ENCODE results near the gene RAB5IF. TPM values are rescaled to one million over a fixed set of nuclear protein-coding genes. Genes with fewer than 3 reads are reported as not detected.

RAB5IF gene
- total and polyA plus RNA-seq, 2 of the 8 experiments (the other 6 are each of a cell fraction or from before 2014, with no cell fraction given), result 95.5 to 148 TPM

DNA sequence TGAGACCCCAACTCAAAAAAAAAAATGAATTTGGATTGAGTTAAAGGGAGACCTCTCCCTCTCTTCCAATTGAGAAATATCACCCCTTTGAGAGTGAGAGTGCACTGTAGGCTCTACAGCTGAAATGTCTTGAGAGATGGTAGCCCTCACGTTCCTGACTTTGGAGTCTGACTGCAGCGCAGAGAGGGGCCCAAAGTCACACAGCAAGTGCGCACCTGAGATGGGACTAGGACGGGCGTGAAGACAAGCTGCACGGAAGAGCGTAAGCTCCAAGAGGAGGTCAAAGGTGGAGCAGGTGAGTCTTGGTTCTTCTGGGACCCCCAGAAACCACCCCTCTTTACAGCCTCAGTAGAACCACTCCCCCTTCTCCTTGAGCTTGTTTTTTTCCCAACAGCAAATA is 39.8 kb downstream of the RAB5IF start:
- no peak for TF ChIP-seq TAF7 (optimal IDR thresholded peaks at IDR 0.05; ENCODE audit: borderline replicate concordance, low read depth, low read length)
- TF ChIP-seq, protein P1, sequence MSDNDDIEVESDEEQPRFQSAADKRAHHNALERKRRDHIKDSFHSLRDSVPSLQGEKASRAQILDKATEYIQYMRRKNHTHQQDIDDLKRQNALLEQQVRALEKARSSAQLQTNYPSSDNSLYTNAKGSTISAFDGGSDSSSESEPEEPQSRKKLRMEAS (IDR thresholded peaks at IDR 0.05), result no peak
- 91% methylated on average over 7 of the region's 7 CpGs; no CpG with 5 or more reads in 1 of the 2 experiments for WGBS, 2 experiments (ENCODE audit: extremely low coverage in 1 of 2, insufficient coverage in 1 of 2, insufficient read length in 1 of 2, insufficient replicate concordance in 2 of 2, low coverage in 1 of 2, low lambda C conversion rate in 2 of 2, missing lambda C conversion rate in 1 of 2)
- Histone ChIP-seq H3K79me2 (ENCODE audit: control insufficient read depth in 1 of 2, insufficient read depth in 2 of 2, low read length in 2 of 2) (no peaks in the 10 kb centered on the region), H3K14ac (ENCODE audit: insufficient read length) (no peak overlapping the region), H2BK20ac (ENCODE audit: low read length) (no peak overlapping the region), H4K5ac (ENCODE audit: insufficient read length, low read depth, low read length) (no peak overlapping the region), H3K23ac (ENCODE audit: insufficient read length) (no peak overlapping the region), H2BK15ac (ENCODE audit: low read length) (no peak overlapping the region), H2AK5ac (ENCODE audit: low read depth, low read length) (no peak overlapping the region), H2BK12ac (ENCODE audit: low read depth, low read length) (no peak overlapping the region), H3K9ac (replicated peaks in 1 of 4; ENCODE audit: extremely low read depth in 1 of 4, low read depth in 3 of 4, low read length in 3 of 4) (no peak overlapping the region), H3K4me2 (ENCODE audit: insufficient read depth in 1 of 2, low read depth in 2 of 2, low read length in 2 of 2) (no peak overlapping the region), H4K8ac (ENCODE audit: extremely low read depth, insufficient read depth, low read length) (peak overlapping the region; percentile 7; the same call in 1 of the 2 replicates), H2BK5ac (ENCODE audit: low read depth, low read length) (no peak overlapping the region), H4K20me1 (replicated peaks in 1 of 2; ENCODE audit: control insufficient read depth in 1 of 2, insufficient read depth in 2 of 2, low read length in 2 of 2) (no peaks in the 10 kb centered on the region), H3K4ac (replicated peaks; ENCODE audit: insufficient read length, low read depth, low read length) (peak overlapping the region; percentile 14), H3K9me3 (ENCODE audit: insufficient read depth in 2 of 2, low read depth in 1 of 2, low read length in 1 of 2) (no peaks in the 10 kb centered on the region), H3K36me3 (ENCODE audit: control insufficient read depth in 2 of 4, insufficient read depth in 4 of 4, low read length in 3 of 4) (no peaks in the 10 kb centered on the region), H3K27me3 (replicated peaks in 1 of 4; ENCODE audit: control insufficient read depth in 3 of 4, extremely low read depth in 1 of 4, insufficient read depth in 3 of 4, low read length in 3 of 4) (no peaks in the 10 kb centered on the region), H3K4me1 (replicated peaks in 1 of 4; ENCODE audit: control insufficient read depth in 3 of 4, insufficient read depth in 4 of 4, low read length in 3 of 4) (peaks cover 1 to 13% (median 6%) of the 10 kb centered on the region in 4 experiments; a peak in 4 of 7 replicates), H2AFZ (ENCODE audit: low read length) (no peak overlapping the region), H3K4me3 (ENCODE audit: extremely low read depth in 1 of 4, insufficient read depth in 2 of 4, low read depth in 3 of 4, low read length in 4 of 4) (no peak overlapping the region), H3K79me1 (ENCODE audit: low read depth, low read length) (no peaks in the 10 kb centered on the region), H4K91ac (replicated peaks; ENCODE audit: insufficient read length, low read length) (no peak overlapping the region), H3K18ac (ENCODE audit: extremely low read depth, low read length) (no peak overlapping the region), H3K56ac (replicated peaks; ENCODE audit: insufficient read length, low read depth, low read length) (no peak overlapping the region), H3K27ac (ENCODE audit: low read depth, low read length) (no peak overlapping the region), H2BK120ac (replicated peaks; ENCODE audit: low read depth, low read length) (no peak overlapping the region), H3K23me2 (ENCODE audit: low read depth, low read length) (no peaks in the 10 kb centered on the region)
- DNase-seq (ENCODE audit: low read depth in 1 of 2, low spot score in 2 of 2) (no peak), FAIRE-seq (no peak)
- POLR2A ChIA-PET (ENCODE audit: partially characterized antibody), result interaction anchor here (1.1 to 1.6 kb wide), 2 partner anchors 28 to 59 kb away, joined by 4 read pairs; no protein-coding TSS in a partner anchor
- CTCF ChIA-PET (ENCODE audit: partially characterized antibody), result interaction anchor here (0.9 to 4.1 kb wide), 10 partner anchors 9 to 129 kb away, joined by 3 to 27 read pairs (median 4); partner anchors contain the start of gene DSN1
